Activated CD8-positive, alpha-beta memory T cell treated with anti-CD3 and anti-CD28 coated beads for 36 hours (primary cell): ENCODE measurements around the gene PSMB8. TPM values are rescaled to one million over a fixed set of nuclear protein-coding genes. Genes with fewer than 3 reads are reported as not detected.
"Not testable (repeated sequence)": the region's sequence is repeated elsewhere in the genome, so short reads cannot be mapped to it uniquely, and the experiment has no call there.

Source experiments
- CTCF ChIA-PET: fragments of 350-600 bp; sonication (Branson Sonifier 250); formaldehyde crosslinking; loops from one replicate; lab custom pipeline; 2021; ENCODE audit warnings: antibody characterized with exemption; lab: Charles Lee
- POLR2A ChIA-PET: fragments of 350-600 bp; sonication (Branson Sonifier 250); formaldehyde crosslinking; loops from one replicate; lab custom pipeline; 2021; ENCODE audit warnings: antibody characterized with exemption; lab: Charles Lee
- total RNA-seq, 2 experiments: library from RNA; stranded (reverse); gene quantifications; one replicate each; pipeline ENCODE4 v1.2.3, GENCODE V29; 2021

Gene PSMB8
- total RNA-seq, 2 experiments from 2014 or later, result 295 TPM

- ChIA-PET POLR2A (no interaction called here), CTCF (no interaction called here)
These were observed 14.4 kb downstream of the PSMB8 start for GRCh38 chr6:32829495-32829894.

DNA sequence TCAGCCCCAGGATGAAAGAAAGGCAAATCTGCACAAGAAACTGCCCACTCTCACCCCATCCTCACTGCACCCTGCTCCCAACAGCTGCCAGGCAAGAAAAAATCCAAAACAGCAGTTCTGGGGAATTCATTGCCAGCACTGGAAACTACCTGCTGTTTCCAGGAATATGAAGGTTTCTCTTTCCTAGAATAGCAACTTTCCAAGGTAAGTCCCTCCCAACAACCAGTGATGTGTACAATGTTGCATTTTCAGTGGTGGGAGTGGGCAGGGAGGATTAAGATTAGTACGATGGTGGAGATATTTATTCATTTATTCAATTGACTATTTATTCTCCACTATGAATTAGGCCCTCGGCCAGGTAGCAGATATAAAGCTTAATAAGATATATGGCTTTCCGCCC, 16.8 kb downstream of the PSMB8 start:
- POLR2A ChIA-PET, result interaction anchor here (0.9 kb wide), 1 partner anchor 17 kb away, joined by 3 read pairs; the partner anchor contains the start of gene PSMB8
- CTCF ChIA-PET, result interaction anchor here (1.8 kb wide), 1 partner anchor 11 kb away, joined by 8 read pairs; the partner anchor contains the start of gene TAP2

DNA sequence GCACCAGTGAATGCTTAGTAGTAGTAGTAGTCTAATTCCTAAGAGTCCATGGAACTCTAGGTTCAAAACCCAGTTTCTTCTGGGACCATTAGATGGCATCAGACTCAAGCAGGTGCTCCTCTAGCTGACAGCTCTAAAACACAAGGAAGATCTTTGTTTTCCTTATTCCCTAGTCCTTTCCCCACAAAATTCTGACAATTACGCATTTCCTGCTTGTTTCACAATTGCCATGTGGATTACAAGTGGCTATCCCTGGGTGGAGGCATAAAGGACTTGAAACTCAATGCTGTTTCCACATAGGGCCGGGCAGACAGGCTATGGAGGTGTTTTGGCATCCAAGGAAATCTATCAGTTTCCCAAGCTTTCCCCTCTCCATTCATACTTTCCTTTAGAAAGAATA, 17.9 kb downstream of the PSMB8 start:
- POLR2A ChIA-PET, result no interaction called here
- CTCF ChIA-PET, result interaction anchor here (0.8 to 1.8 kb wide), 2 partner anchors 12 to 42 kb away, joined by 3 to 8 read pairs; partner anchors contain the start of gene TAP2

DNA sequence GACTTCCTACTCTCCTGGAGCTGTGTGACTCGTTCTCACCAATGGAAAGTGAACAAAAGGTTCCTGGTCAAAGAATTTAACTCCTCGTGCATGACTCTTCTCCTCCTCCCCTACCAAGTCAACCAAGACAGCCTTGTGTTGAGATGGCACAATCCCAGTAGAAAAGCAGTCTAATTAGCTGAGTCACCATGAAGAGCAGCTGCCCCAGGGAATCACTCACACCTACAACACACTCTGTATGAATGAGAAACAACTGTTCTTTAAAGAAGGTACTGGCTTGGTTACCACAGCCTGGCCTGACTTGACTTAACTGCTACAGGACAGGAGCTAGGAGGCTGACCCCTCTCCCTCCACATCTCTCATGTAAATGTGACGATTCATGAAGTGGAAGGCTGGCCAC, 24.1 kb downstream of the PSMB8 start:
- ChIA-PET CTCF (interaction anchor here (0.9 kb wide), 1 partner anchor 19 kb away, joined by 3 read pairs; the partner anchor contains the start of gene TAP2), POLR2A (no interaction called here)

- CTCF ChIA-PET, result no interaction called here
These were observed 25.0 kb downstream of the PSMB8 start for GRCh38 chr6:32818867-32819266.

DNA sequence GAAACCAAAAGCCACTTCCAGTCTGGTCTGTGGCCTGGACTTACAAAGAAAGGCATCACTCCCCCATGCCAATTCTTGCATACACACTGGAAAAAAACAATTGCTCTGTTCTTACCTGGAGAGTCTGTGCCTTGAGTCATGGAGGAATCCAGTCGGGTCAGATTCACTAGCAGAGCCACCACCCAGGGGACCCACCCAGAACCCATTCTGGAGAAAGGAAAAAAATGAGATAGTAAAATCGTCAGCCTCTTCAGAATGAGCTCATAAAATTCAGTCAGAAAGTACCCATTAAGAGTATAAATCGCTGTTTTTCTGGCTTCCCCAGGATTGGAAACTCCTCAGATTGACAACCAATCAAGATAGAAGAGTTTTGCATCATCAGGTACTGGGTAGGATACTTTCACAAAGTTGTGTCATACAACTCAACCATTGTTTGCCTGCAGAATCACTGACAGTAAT, 27.1 kb downstream of the PSMB8 start, which contains the start of gene HLA-DOB:
HLA-DOB (minus strand) TSS at position 257 of the 459 bp plus-strand sequence; CDS start at position 206, 51 bp downstream.
- ChIA-PET POLR2A (no interaction called here), CTCF (no interaction called here)

More at GRCh38 chr6:32818867-32819266, 25.0 kb downstream of the PSMB8 start:
- POLR2A ChIA-PET, result no interaction called here

- CTCF ChIA-PET, result no interaction called here
- POLR2A ChIA-PET, result no interaction called here
These were observed 27.9 kb downstream of the PSMB8 start for GRCh38 chr6:32815996-32816395.

- POLR2A ChIA-PET, result interaction anchor here (0.6 kb wide), 1 partner anchor 62 kb away, joined by 4 read pairs; no protein-coding TSS in a partner anchor
- CTCF ChIA-PET, result no interaction called here
These were observed 28.7 kb downstream of the PSMB8 start for GRCh38 chr6:32815115-32815514.

DNA sequence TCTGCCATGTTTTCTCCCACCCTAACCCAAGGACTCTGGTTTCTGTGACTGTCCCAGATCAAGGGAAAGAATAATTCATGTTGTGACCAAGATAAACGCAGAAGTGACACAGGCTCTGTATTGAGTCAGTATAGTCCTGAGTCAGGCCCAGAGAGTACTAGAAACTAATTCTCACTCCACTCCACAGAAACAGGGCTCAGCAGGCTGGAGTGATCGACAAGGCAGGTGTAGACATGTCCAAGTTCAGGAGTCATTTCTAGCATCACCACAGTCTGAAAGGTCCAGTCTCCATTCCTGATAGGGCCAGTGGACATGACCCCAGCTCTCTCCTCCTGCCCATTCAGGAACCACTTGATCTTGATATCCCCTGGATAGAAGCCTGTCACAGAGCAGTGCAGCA, 29.7 kb downstream of the PSMB8 start:
- CTCF ChIA-PET, result no interaction called here

GRCh38 chr6:32809171-32809570, 34.7 kb downstream of the PSMB8 start:
- CTCF ChIA-PET, result interaction anchor here (0.6 to 1.0 kb wide), 2 partner anchors 395 to 716 kb away, joined by 3 read pairs; no protein-coding TSS in a partner anchor
- POLR2A ChIA-PET, result no interaction called here

More for the DNA sequence above, 29.7 kb downstream of the PSMB8 start:
- POLR2A ChIA-PET, result interaction anchor here (0.6 kb wide), 1 partner anchor 63 kb away, joined by 4 read pairs; no protein-coding TSS in a partner anchor

DNA sequence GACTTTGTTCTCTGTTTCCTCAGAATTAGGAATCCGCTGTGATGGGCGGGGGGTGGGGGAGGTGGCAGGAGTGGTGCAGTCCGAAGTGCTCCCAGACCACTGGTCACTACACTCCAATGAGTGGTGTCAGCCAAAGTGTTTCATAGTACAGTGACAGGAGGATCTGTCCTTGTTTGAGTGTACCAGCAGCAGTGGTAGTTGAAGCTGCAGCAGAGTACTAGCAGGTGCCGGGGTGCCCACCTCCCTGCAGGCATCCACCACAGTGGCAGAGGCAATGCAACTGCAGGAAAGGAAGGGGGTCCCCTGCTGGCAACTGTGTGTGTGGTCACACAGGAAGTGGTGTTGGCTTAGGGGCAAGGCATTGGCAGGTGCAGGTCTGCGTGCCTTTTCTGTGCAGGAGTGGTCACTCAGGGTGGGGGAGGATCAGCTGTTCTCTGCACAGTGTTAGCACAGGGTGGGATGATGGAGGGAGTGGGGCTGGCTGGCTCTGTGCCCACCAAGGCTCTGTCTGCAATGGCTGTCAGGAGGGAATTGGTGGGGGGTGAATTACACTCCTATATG, 36.7 kb downstream of the PSMB8 start:
- ChIA-PET POLR2A (no interaction called here), CTCF (interaction anchor here (1.4 to 1.5 kb wide), 2 partner anchors 61 to 394 kb away, joined by 3 read pairs; no protein-coding TSS in a partner anchor)

DNA sequence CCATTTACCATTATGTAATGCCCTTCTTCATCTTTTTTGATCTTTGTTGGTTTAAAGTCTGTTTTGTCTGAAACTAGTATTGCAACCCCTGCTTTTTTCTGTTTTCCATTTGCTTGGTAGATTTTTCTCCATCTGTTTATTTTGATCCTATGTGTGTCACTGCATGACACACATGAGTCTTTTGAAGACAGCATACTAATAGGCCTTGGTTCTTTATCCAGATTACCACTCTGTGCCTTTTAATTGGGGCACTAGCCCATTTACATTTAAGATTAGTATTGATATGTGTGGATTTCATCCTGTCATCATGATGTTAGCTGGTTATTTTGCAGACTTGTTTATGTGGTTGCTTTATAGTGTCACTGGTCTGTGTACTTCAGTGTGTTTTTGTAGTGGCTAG, 38.4 kb downstream of the PSMB8 start:
- POLR2A ChIA-PET, CTCF ChIA-PET: not testable (repeated sequence)

- ChIA-PET CTCF (no interaction called here), POLR2A (no interaction called here)
These were observed 40.4 kb downstream of the PSMB8 start for GRCh38 chr6:32803416-32803815.

GRCh38 chr6:32799740-32800139, 44.1 kb downstream of the PSMB8 start:
- ChIA-PET CTCF (interaction anchor here (0.8 to 1.2 kb wide), 3 partner anchors 10 to 38 kb away, joined by 3 to 5 read pairs (median 4); partner anchors contain the start of gene TAP2), POLR2A (no interaction called here)

GRCh38 chr6:32799168-32799567, 44.7 kb downstream of the PSMB8 start:
- ChIA-PET POLR2A (no interaction called here), CTCF (interaction anchor here (0.8 to 1.2 kb wide), 3 partner anchors 11 to 39 kb away, joined by 3 to 5 read pairs (median 4); partner anchors contain the start of gene TAP2)

GRCh38 chr6:32796848-32797776, 46.7 kb downstream of the PSMB8 start:
- CTCF ChIA-PET, result interaction anchor here (0.6 to 1.6 kb wide), 4 partner anchors 10 to 382 kb away, joined by 3 to 7 read pairs (median 4); no protein-coding TSS in a partner anchor

DNA sequence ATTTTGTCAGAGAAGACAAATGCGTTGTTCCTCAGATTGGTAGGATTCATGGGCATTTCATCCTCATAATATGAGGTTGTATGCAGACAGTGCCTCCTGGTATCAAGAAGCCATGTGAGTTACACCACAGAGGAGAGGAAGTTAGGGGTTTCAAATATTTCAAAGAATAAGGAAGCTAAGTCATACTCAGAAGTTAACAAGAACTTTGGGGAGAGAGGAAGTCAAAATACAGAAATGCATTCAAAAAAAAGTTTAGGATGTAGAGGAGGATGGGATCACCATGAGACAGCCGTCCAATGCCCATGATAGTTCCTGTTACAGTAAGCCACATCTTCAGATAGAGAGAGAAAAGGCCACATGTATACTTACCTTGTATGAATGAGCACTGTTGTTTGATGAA, 49.3 kb downstream of the PSMB8 start:
- CTCF ChIA-PET, result interaction anchor here (1.0 to 1.8 kb wide), 4 partner anchors 60 to 381 kb away, joined by 4 to 5 read pairs (median 4); no protein-coding TSS in a partner anchor
- POLR2A ChIA-PET, result interaction anchor here (0.6 kb wide), 1 partner anchor 44 kb away, joined by 3 read pairs; the partner anchor contains the start of gene TAP2

More at GRCh38 chr6:32796848-32797776, 46.7 kb downstream of the PSMB8 start:
- POLR2A ChIA-PET, result no interaction called here

GRCh38 chr6:32792901-32793435, 50.9 kb downstream of the PSMB8 start:
- POLR2A ChIA-PET, result no interaction called here
- CTCF ChIA-PET, result interaction anchor here (1.8 kb wide), 1 partner anchor 62 kb away, joined by 4 read pairs; no protein-coding TSS in a partner anchor
